Panc1 (cell line): ENCODE results near the gene PLEKHG7. TPM values are rescaled to one million over a fixed set of nuclear protein-coding genes. Genes with fewer than 3 reads are reported as not detected.

ENCODE experiments used
- ATAC-seq: fragments of 200-7000 bp; cut with Tn5 transposase; 2 replicates; pipeline ENCODE4 v1.9.1; 2020; ENCODE audit warnings: mild to moderate bottlenecking, moderate library complexity
- BruUV-seq: library from RNA; stranded (reverse); fragments of 400-500 nt; replicated peaks from 2 replicates; lab custom pipeline; 2021; lab: Mats Ljungman, UMichigan
- CTCF ChIA-PET: fragments of 300-600 bp; sonication (Branson Sonifier 250); formaldehyde crosslinking; loops from one replicate; lab custom pipeline; 2022; ENCODE audit warnings: antibody characterized with exemption; lab: Charles Lee
- POLR2A ChIA-PET: fragments of 300-600 bp; sonication (Branson Sonifier 250); formaldehyde crosslinking; loops from one replicate; lab custom pipeline; 2022; ENCODE audit warnings: antibody characterized with exemption; lab: Charles Lee
- DNase-seq: peaks from one replicate; pipeline ENCODE4 v3.0.0-alpha.2; 2010; ENCODE audit warnings: low read depth, low spot score
- H3K27ac ChIP-seq: 2 replicates; pipeline ENCODE4 v1.5.1; 2011; ENCODE audit warnings: mild to moderate bottlenecking, low read length, inconsistent platforms
- H3K27me3 ChIP-seq: fragments of 200-500 bp; sonication (Bioruptor generic); 2 replicates; pipeline ENCODE4 v1.6.0; 2014; ENCODE audit warnings: low read length, inconsistent platforms; ENCODE audit not compliant: control insufficient read depth, insufficient read depth
- H3K36me3 ChIP-seq: fragments of 200-500 bp; sonication (Bioruptor generic); 2 replicates; pipeline ENCODE4 v1.5.1; 2014; ENCODE audit warnings: inconsistent platforms, mild to moderate bottlenecking, low read length, moderate library complexity; ENCODE audit not compliant: control insufficient read depth, insufficient read depth
- H3K4me1 ChIP-seq: 2 replicates; pipeline ENCODE4 v1.5.1; 2011; ENCODE audit warnings: inconsistent platforms, mild to moderate bottlenecking, low read length, moderate library complexity; ENCODE audit not compliant: control insufficient read depth, insufficient read depth
- H3K4me3 ChIP-seq, 2 experiments: 2 replicates each; pipeline ENCODE4 v1.5.1; 2011 to 2012; ENCODE audit warnings: low read depth in 2 of 2, low read length in 2 of 2, mild to moderate bottlenecking in 2 of 2, inconsistent platforms in 1 of 2, moderate library complexity in 1 of 2
- H3K9me3 ChIP-seq: fragments of 200-500 bp; sonication (Bioruptor generic); 2 replicates; pipeline ENCODE4 v1.5.1; 2014; ENCODE audit warnings: low read depth, mild to moderate bottlenecking, inconsistent platforms, low read length, moderate library complexity; ENCODE audit not compliant: control insufficient read depth, insufficient read depth
- CTCF ChIP-seq: fragments of 450-650 bp; IDR thresholded peaks from 2 replicates; pipeline ENCODE4 v1.5.1; 2017; ENCODE audit warnings: mild to moderate bottlenecking
- POLR2AphosphoS5 ChIP-seq: IDR thresholded peaks from 2 replicates; pipeline ENCODE4 v1.6.1; 2012; ENCODE audit warnings: mild to moderate bottlenecking, low read depth, low read length, moderate library complexity
- SIN3A ChIP-seq: IDR thresholded peaks from 2 replicates; pipeline ENCODE4 v1.6.1; 2012; ENCODE audit warnings: low read depth, mild to moderate bottlenecking, low read length, moderate library complexity, borderline replicate concordance; ENCODE audit not compliant: insufficient read depth
- TCF7L2 ChIP-seq: IDR thresholded peaks from 2 replicates; pipeline ENCODE4 v1.6.1; 2011; ENCODE audit warnings: mild to moderate bottlenecking, low read depth, low read length, inconsistent platforms
- in situ Hi-C: cut with HindIII; loops from 2 replicates; pipeline ENCODE4 v1.10.0; 2016; ENCODE audit warnings: low sequenced_read_pairs, low pct_unique_long_range_greater_than_20kb
- intact Hi-C: fragments of 100-400 bp; cut with micrococcal nuclease; formaldehyde crosslinking; loops from one replicate; pipeline ENCODE4 v1.10.0; 2022; ENCODE audit not compliant: unreplicated experiment
- total RNA-seq: library from RNA; stranded (reverse); gene quantifications from one replicate; pipeline ENCODE4 v1.2.1, GENCODE V29; 2021; ENCODE audit not compliant: unreplicated experiment
- TF ChIP-seq, protein P1 (sequence below), 2 experiments: IDR thresholded peaks; 2 replicates each; pipeline ENCODE4 v1.6.1; 2011 to 2012; ENCODE audit warnings: low read depth in 2 of 2, control low read depth in 1 of 2, low read length in 1 of 2, mild to moderate bottlenecking in 1 of 2, moderate library complexity in 1 of 2; ENCODE audit not compliant: insufficient read depth in 1 of 2

PLEKHG7 gene
- total RNA-seq, 1 experiment from 2014 or later, result not detected

DNA sequence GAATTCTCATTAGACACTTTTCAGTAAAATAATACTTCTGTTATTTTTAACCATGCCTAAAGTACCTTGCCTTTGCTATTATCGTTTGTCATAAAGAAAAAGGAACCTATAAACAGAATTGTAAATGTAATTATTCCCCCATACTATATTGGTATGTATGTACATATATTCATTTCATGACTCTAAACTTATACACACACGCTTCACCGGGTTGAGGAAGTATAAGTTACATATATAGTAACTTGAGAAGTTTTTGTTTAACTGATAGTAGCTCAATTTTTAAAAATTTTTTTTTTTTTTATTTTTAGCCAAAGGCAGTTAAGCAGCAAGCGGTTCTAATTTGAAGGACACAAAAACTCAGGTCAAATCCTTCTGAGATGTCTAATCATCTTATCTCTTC is 107.6 kb downstream of the PLEKHG7 start:
- intact Hi-C loops, result no loop called here
- POLR2A ChIA-PET, result interaction anchor here (0.6 to 0.7 kb wide), 2 partner anchors 95 to 616 kb away, joined by 5 to 9 read pairs; no protein-coding TSS in a partner anchor
- ATAC-seq (no peak), DNase-seq (no peak)
- no peaks in the 10 kb centered on the region for H3K27me3 ChIP-seq
- no peaks in the 10 kb centered on the region for H3K4me1 ChIP-seq
- TF ChIP-seq SIN3A (no peak), TCF7L2 (no peak), POLR2AphosphoS5 (no peak), CTCF (no peak)
- TF ChIP-seq, protein P1, sequence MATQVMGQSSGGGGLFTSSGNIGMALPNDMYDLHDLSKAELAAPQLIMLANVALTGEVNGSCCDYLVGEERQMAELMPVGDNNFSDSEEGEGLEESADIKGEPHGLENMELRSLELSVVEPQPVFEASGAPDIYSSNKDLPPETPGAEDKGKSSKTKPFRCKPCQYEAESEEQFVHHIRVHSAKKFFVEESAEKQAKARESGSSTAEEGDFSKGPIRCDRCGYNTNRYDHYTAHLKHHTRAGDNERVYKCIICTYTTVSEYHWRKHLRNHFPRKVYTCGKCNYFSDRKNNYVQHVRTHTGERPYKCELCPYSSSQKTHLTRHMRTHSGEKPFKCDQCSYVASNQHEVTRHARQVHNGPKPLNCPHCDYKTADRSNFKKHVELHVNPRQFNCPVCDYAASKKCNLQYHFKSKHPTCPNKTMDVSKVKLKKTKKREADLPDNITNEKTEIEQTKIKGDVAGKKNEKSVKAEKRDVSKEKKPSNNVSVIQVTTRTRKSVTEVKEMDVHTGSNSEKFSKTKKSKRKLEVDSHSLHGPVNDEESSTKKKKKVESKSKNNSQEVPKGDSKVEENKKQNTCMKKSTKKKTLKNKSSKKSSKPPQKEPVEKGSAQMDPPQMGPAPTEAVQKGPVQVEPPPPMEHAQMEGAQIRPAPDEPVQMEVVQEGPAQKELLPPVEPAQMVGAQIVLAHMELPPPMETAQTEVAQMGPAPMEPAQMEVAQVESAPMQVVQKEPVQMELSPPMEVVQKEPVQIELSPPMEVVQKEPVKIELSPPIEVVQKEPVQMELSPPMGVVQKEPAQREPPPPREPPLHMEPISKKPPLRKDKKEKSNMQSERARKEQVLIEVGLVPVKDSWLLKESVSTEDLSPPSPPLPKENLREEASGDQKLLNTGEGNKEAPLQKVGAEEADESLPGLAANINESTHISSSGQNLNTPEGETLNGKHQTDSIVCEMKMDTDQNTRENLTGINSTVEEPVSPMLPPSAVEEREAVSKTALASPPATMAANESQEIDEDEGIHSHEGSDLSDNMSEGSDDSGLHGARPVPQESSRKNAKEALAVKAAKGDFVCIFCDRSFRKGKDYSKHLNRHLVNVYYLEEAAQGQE (IDR thresholded peaks at IDR 0.05; ENCODE audit: insufficient read depth in 1 of 2, low read depth in 2 of 2, low read length in 1 of 2), result no peak
- no peak overlapping the region for H3K27ac ChIP-seq
- CTCF ChIA-PET, result no interaction called here
- no peak overlapping the region for H3K4me3 ChIP-seq
- H3K9me3 ChIP-seq, result no peaks in the 10 kb centered on the region
- no TSS peak for BruUV-seq
- in situ Hi-C loops, result no loop called here
- H3K36me3 ChIP-seq, result no peaks in the 10 kb centered on the region; the same call in 1 of the 2 replicates

GRCh38 chr12:92814584-92814983 is 111.8 kb downstream of the PLEKHG7 start:
- TF ChIP-seq CTCF, result no peak
- TF ChIP-seq, protein P1 (IDR thresholded peaks at IDR 0.05; ENCODE audit: insufficient read depth in 1 of 2, low read depth in 2 of 2, low read length in 1 of 2), result no peak
- no peak for TF ChIP-seq POLR2AphosphoS5
- no peak for TF ChIP-seq SIN3A
- no peak for TF ChIP-seq TCF7L2
- no peak overlapping the region for H3K4me3 ChIP-seq
- no peaks in the 10 kb centered on the region; the same call in 1 of the 2 replicates for H3K36me3 ChIP-seq
- H3K4me1 ChIP-seq, result no peaks in the 10 kb centered on the region
- H3K9me3 ChIP-seq, result no peaks in the 10 kb centered on the region
- no peaks in the 10 kb centered on the region for H3K27me3 ChIP-seq
- ATAC-seq (no peak), DNase-seq (no peak)
- intact Hi-C loops (no loop called here), in situ Hi-C loops (no loop called here)
- CTCF ChIA-PET, result no interaction called here
- H3K27ac ChIP-seq, result no peak overlapping the region
- POLR2A ChIA-PET, result no interaction called here
- no TSS peak for BruUV-seq
